ENCODE data around the gene SH2D3A. TPM values are rescaled to one million over a fixed set of nuclear protein-coding genes. Genes with fewer than 3 reads are reported as not detected.

The SH2D3A gene
- total and polyA plus RNA-seq, 2 of the 8 experiments (the other 6 are each of a cell fraction or from before 2014, with no cell fraction given): 14.5 to 22.1 TPM

DNA sequence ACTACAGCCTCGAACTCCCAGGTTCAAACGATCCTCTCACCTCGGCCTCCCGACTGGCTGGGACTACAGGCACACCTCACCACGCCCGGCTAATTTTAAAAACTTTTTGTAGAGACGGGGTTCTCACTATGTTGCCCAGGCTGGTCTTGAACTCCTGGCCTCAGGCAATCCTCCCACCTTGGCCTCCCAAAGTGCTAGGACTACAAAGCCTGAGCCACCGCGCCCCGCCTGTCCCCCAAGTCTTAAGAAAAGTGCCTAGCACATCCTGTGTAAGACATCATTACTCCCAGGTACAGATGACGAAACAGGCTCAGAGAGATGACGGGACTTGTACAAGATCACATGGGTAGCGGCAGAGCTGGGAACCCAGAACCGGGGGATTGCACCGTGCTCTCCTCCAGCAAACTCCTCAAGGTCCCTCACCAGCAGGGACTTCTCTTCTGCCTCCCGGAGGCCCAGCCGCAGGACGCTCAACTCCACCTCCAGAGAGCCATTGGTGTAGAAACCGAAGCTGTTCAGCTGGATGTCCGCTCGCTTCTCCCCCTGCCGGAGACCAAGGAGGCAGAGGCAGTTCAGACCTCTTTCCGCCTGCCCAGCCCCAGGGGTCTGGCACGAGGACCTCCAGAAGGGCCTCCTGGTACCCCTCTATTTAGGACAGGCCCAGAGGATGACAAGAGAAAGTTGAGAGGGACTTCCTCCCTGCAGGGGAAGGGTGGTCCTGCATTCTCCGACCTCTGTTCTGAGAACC lies 30.9 kb downstream of the SH2D3A start:
- H3K79me1 ChIP-seq (ENCODE audit: low read depth, low read length): peaks cover 5% of the 10 kb centered on the region
- H3K79me2 ChIP-seq (ENCODE audit: control insufficient read depth in 1 of 2, insufficient read depth in 2 of 2, low read length in 2 of 2): peaks cover 0 to 6% of the 10 kb centered on the region in 2 experiments; a peak in 1 of 4 replicates
- no peak overlapping the region for H4K8ac ChIP-seq (ENCODE audit: extremely low read depth, insufficient read depth, low read length)
- H3K27ac ChIP-seq (ENCODE audit: low read depth, low read length): peak overlapping the region; percentile 53
- peak overlapping the region; percentile 57; the same call in 1 of the 2 replicates for H2AK5ac ChIP-seq (ENCODE audit: low read depth, low read length)
- H2BK120ac ChIP-seq (replicated peaks; ENCODE audit: low read depth, low read length): no peak overlapping the region
- peak overlapping the region; percentile 71; the same call in 1 of the 2 replicates for H2BK12ac ChIP-seq (ENCODE audit: low read depth, low read length)
- peak overlapping the region; percentile 12 for H4K91ac ChIP-seq (replicated peaks; ENCODE audit: insufficient read length, low read length)
- CTCF ChIA-PET (ENCODE audit: partially characterized antibody): interaction anchor here (0.6 to 4.7 kb wide), 18 partner anchors 13 to 371 kb away, joined by 3 to 31 read pairs (median 3); partner anchors contain the start of genes C3 and VAV1
- H4K20me1 ChIP-seq (replicated peaks in 1 of 2; ENCODE audit: control insufficient read depth in 1 of 2, insufficient read depth in 2 of 2, low read length in 2 of 2): peaks cover 0 to 6% of the 10 kb centered on the region in 2 experiments
- peaks cover 17% of the 10 kb centered on the region for H3K23me2 ChIP-seq (ENCODE audit: low read depth, low read length)
- no peak overlapping the region for H2BK20ac ChIP-seq (ENCODE audit: low read length)
- peak overlapping the region; percentile 6; the same call in 1 of the 2 replicates for H2BK5ac ChIP-seq (ENCODE audit: low read depth, low read length)
- DNase-seq (ENCODE audit: low read depth in 1 of 2, low spot score in 2 of 2) (peak in 1 of 2 experiments; percentile 76), FAIRE-seq (no peak)
- no peaks in the 10 kb centered on the region for H3K27me3 ChIP-seq (replicated peaks in 1 of 4; ENCODE audit: control insufficient read depth in 3 of 4, extremely low read depth in 1 of 4, insufficient read depth in 3 of 4, low read length in 3 of 4)
- H2AFZ ChIP-seq (ENCODE audit: low read length): no peak overlapping the region
- peak overlapping the region; percentile 76 to 87 for H3K4me2 ChIP-seq (ENCODE audit: insufficient read depth in 1 of 2, low read depth in 2 of 2, low read length in 2 of 2)
- H3K18ac ChIP-seq (ENCODE audit: extremely low read depth, low read length): peak overlapping the region; percentile 78
- H3K4me3 ChIP-seq (ENCODE audit: extremely low read depth in 1 of 4, insufficient read depth in 2 of 4, low read depth in 3 of 4, low read length in 4 of 4): peak overlapping the region; percentile 50 to 86 (median 69)
- H3K4me1 ChIP-seq (replicated peaks in 1 of 4; ENCODE audit: control insufficient read depth in 3 of 4, insufficient read depth in 4 of 4, low read length in 3 of 4): peaks cover 4 to 26% (median 16%) of the 10 kb centered on the region in 4 experiments
- H3K9ac ChIP-seq (replicated peaks in 1 of 4; ENCODE audit: extremely low read depth in 1 of 4, low read depth in 3 of 4, low read length in 3 of 4): peak overlapping the region in 3 of 4 experiments; percentile 34 to 50 (median 48); a peak in 5 of 7 replicates
- POLR2A ChIA-PET (ENCODE audit: partially characterized antibody): interaction anchor here (0.6 to 9.7 kb wide), 7 partner anchors 8 to 229 kb away, joined by 3 to 110 read pairs (median 3); partner anchors contain the start of gene SH2D3A
- no peak overlapping the region for H3K23ac ChIP-seq (ENCODE audit: insufficient read length)
- no peak overlapping the region for H4K5ac ChIP-seq (ENCODE audit: insufficient read length, low read depth, low read length)
- no peak overlapping the region for H3K4ac ChIP-seq (replicated peaks; ENCODE audit: insufficient read length, low read depth, low read length)
- H3K36me3 ChIP-seq (ENCODE audit: control insufficient read depth in 2 of 4, insufficient read depth in 4 of 4, low read length in 3 of 4): peaks cover 0 to 5% (median under 1%) of the 10 kb centered on the region in 4 experiments; a peak in 2 of 8 replicates
- no peaks in the 10 kb centered on the region for H3K9me3 ChIP-seq (ENCODE audit: insufficient read depth in 2 of 2, low read depth in 1 of 2, low read length in 1 of 2)
- no peak overlapping the region for H3K14ac ChIP-seq (ENCODE audit: insufficient read length)
- peak overlapping the region; percentile 72; the same call in 1 of the 2 replicates for H2BK15ac ChIP-seq (ENCODE audit: low read length)
- H3K56ac ChIP-seq (replicated peaks; ENCODE audit: insufficient read length, low read depth, low read length): no peak overlapping the region
- WGBS, 2 experiments (ENCODE audit: extremely low coverage in 1 of 2, insufficient coverage in 1 of 2, insufficient read length in 1 of 2, insufficient replicate concordance in 2 of 2, low coverage in 1 of 2, low lambda C conversion rate in 2 of 2, missing lambda C conversion rate in 1 of 2): 33% methylated on average over 21 of the region's 25 CpGs; no CpG with 5 or more reads in 1 of the 2 experiments
- TF ChIP-seq SUZ12 (IDR thresholded peaks at IDR 0.05; ENCODE audit: low read length): no peak
- no peak for TF ChIP-seq SIX5 (IDR thresholded peaks at IDR 0.05; ENCODE audit: low read depth, low read length)
- TF ChIP-seq RAD21 (IDR thresholded peaks at IDR 0.05 in 1 of 2, conservative IDR thresholded peaks at IDR 0.05 in 1 of 2; ENCODE audit: low read depth in 2 of 2, low read length in 2 of 2): peak; percentile 40 to 46
- TF ChIP-seq NANOG (IDR thresholded peaks at IDR 0.05; ENCODE audit: insufficient read depth, low read depth, low read length, poor library complexity, severe bottlenecking): no peak
- TF ChIP-seq EGR1 (IDR thresholded peaks at IDR 0.05; ENCODE audit: borderline replicate concordance, low read depth, low read length): no peak
- TF ChIP-seq TBP (IDR thresholded peaks at IDR 0.05; ENCODE audit: low read depth, low read length): peak; percentile 49; the same call in 1 of the 2 replicates
- TF ChIP-seq GABPA (IDR thresholded peaks at IDR 0.05; ENCODE audit: borderline replicate concordance, insufficient read depth, low read length): no peak
- no peak for TF ChIP-seq RFX5 (IDR thresholded peaks at IDR 0.05; ENCODE audit: borderline replicate concordance, low read depth, low read length)
- TF ChIP-seq, protein P1, sequence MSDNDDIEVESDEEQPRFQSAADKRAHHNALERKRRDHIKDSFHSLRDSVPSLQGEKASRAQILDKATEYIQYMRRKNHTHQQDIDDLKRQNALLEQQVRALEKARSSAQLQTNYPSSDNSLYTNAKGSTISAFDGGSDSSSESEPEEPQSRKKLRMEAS (IDR thresholded peaks at IDR 0.05): peak; percentile 67; the same call in 1 of the 2 replicates
- TF ChIP-seq KDM5A (IDR thresholded peaks at IDR 0.05; ENCODE audit: low read length): no peak

Measured in H1 (cell line).